PFSK-1 (cell line): ENCODE results near the gene SH3YL1.

ENCODE experiments used
- FOXP2 ChIP-seq: optimal IDR thresholded peaks from 2 replicates; pipeline ENCODE3; 2011; ENCODE audit warnings: borderline replicate concordance, control low read depth, inconsistent platforms; ENCODE audit not compliant: insufficient read depth; ENCODE audit errors: extremely low read length, extremely low read depth
- POLR2AphosphoS5 ChIP-seq: IDR thresholded peaks from 2 replicates; pipeline ENCODE4 v1.6.1; 2012; ENCODE audit warnings: low read depth, mild to moderate bottlenecking, control low read depth, low read length, moderate library complexity
- REST ChIP-seq, 2 experiments: IDR thresholded peaks; 2 replicates each; pipeline versions ENCODE4 v1.6.1 to v1.8.0; 2011 to 2012; ENCODE audit warnings: low read depth in 2 of 2, low read length in 2 of 2, control low read depth in 1 of 2, inconsistent platforms in 1 of 2, mild to moderate bottlenecking in 1 of 2, moderate library complexity in 1 of 2; ENCODE audit not compliant: insufficient read depth in 1 of 2
- SIN3A ChIP-seq: IDR thresholded peaks from 2 replicates; pipeline ENCODE4 v1.6.1; 2012; ENCODE audit warnings: mild to moderate bottlenecking, low read length, moderate library complexity, borderline replicate concordance; ENCODE audit not compliant: insufficient read depth
- TAF1 ChIP-seq: IDR thresholded peaks from 2 replicates; pipeline ENCODE4 v1.6.1; 2012; ENCODE audit warnings: low read length, control low read depth, borderline replicate concordance; ENCODE audit not compliant: insufficient read depth

- TF ChIP-seq REST (IDR thresholded peaks at IDR 0.05; ENCODE audit: insufficient read depth in 1 of 2, low read depth in 2 of 2, low read length in 2 of 2) (no peak), POLR2AphosphoS5 (no peak), TAF1 (no peak), SIN3A (no peak), FOXP2 (no peak)
Observed at GRCh38 chr2:193141-193671, 70.6 kb downstream of the SH3YL1 start.
